Vagina (tissue), 2 donors: ENCODE measurements around the gene ZNF488. TPM values are rescaled to one million over a fixed set of nuclear protein-coding genes. Genes with fewer than 3 reads are reported as not detected.
A peak's percentile ranks its signal among the peaks of the same experiment; 100 is the strongest.

Experiments used
- DNase-seq, 2 donors: peaks; one replicate each; pipeline ENCODE4 v3.0.0-alpha.2; 2017; ENCODE audit errors: extremely low spot score in 2 of 2
- H3K27ac ChIP-seq: fragments of 200-600 bp; sonication (generic); one replicate; pipeline ENCODE4 v1.5.1; 2019
- H3K27me3 ChIP-seq: fragments of 200-600 bp; sonication (generic); one replicate; pipeline ENCODE4 v1.5.1; 2019
- H3K36me3 ChIP-seq, 2 donors: fragments of 200-600 bp; sonication (generic); one replicate each; pipeline ENCODE4 v1.5.1; 2017 to 2019
- H3K4me1 ChIP-seq: fragments of 200-600 bp; sonication (generic); one replicate; pipeline ENCODE4 v1.5.1; 2019
- H3K4me3 ChIP-seq, 2 donors: fragments of 200-600 bp; sonication (generic); 1 replicate in 1 of 2; 2 replicates in 1 of 2; pipeline ENCODE4 v1.5.1; 2016 to 2019
- H3K9me3 ChIP-seq: fragments of 200-600 bp; sonication (generic); one replicate; pipeline ENCODE4 v1.5.1; 2019
- CTCF ChIP-seq, 3 experiments: fragments of 450-650 bp in 2 of 3; fragments of 200-600 bp in 1 of 3; sonication (generic) in 1 of 3; IDR thresholded peaks; one replicate each; pipeline ENCODE4 v1.5.1; 2017 to 2019; ENCODE audit warnings: antibody characterized with exemption in 3 of 3, mild to moderate bottlenecking in 2 of 3, moderate library complexity in 2 of 3
- POLR2A ChIP-seq, 2 donors: fragments of 450-650 bp; IDR thresholded peaks; one replicate each; pipeline ENCODE4 v1.6.1; 2017; ENCODE audit warnings: antibody characterized with exemption in 2 of 2, mild to moderate bottlenecking in 2 of 2, moderate library complexity in 2 of 2
- POLR2AphosphoS5 ChIP-seq, 2 donors: sonication (generic); formaldehyde crosslinking; IDR thresholded peaks; one replicate each; pipeline ENCODE4 v1.9.0; 2017; ENCODE audit warnings: antibody characterized with exemption in 2 of 2, mild to moderate bottlenecking in 2 of 2, low read depth in 1 of 2; ENCODE audit not compliant: insufficient read depth in 1 of 2
- intact Hi-C: fragments of 100-400 bp; cut with DNase I; formaldehyde crosslinking; loops from one replicate; pipeline ENCODE4 v1.15.1; 2023
- total RNA-seq: library from RNA; depleted of rRNA; stranded (reverse); fragments of >200 nt; gene quantifications from one replicate; pipeline ENCODE4 v1.2.3, GENCODE V29; 2016

ZNF488 gene
- total RNA-seq, 1 donor from 2014 or later, result not detected

DNA sequence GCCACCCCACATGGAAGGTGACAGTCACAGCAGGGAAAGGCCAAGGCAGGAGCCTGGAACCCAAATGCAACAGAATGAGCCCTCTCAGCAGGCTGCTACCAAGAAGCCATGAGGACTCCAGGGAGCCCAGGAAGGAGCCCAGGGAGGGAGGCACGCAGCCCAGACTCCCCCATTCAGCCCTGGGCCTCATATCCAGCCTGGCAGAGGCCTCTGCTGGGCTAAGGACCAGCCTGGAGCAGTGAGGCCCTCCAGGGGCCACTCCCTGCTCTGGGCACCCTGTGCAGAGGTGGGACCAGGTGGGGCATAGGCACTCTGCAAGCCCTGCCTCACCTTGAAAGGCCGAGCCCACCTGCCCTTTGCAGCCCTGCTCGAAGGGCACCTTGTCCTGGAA lies 25.8 kb upstream of the ZNF488 start:
- Histone ChIP-seq H3K36me3 (no peaks in the 10 kb centered on the region), H3K4me1 (peaks cover 14% of the 10 kb centered on the region), H3K9me3 (no peaks in the 10 kb centered on the region), H3K27me3 (no peaks in the 10 kb centered on the region), H3K27ac (no peak overlapping the region), H3K4me3 (no peak overlapping the region)
- no peak for TF ChIP-seq POLR2AphosphoS5 (IDR thresholded peaks at IDR 0.05; ENCODE audit: insufficient read depth in 1 of 2, low read depth in 1 of 2)
- no peak for TF ChIP-seq CTCF (IDR thresholded peaks at IDR 0.05)
- TF ChIP-seq POLR2A (IDR thresholded peaks at IDR 0.05), result no peak
- peak; percentile 83 to 89 for DNase-seq
- intact Hi-C loops, result no loop called here

- Histone ChIP-seq H3K27me3 (no peaks in the 10 kb centered on the region), H3K36me3 (no peaks in the 10 kb centered on the region), H3K4me3 (no peak overlapping the region), H3K9me3 (no peaks in the 10 kb centered on the region), H3K4me1 (peaks cover 14% of the 10 kb centered on the region), H3K27ac (no peak overlapping the region)
- TF ChIP-seq POLR2AphosphoS5 (IDR thresholded peaks at IDR 0.05; ENCODE audit: insufficient read depth in 1 of 2, low read depth in 1 of 2), result no peak
- TF ChIP-seq CTCF (IDR thresholded peaks at IDR 0.05), result no peak
- TF ChIP-seq POLR2A (IDR thresholded peaks at IDR 0.05), result no peak
- peak; percentile 83 to 95 for DNase-seq
- intact Hi-C loops, result no loop called here
Observed at GRCh38 chr10:47409171-47409865, 25.2 kb upstream of the ZNF488 start.

GRCh38 chr10:47408606-47409005 lies 24.5 kb upstream of the ZNF488 start:
- no peaks in the 10 kb centered on the region for H3K36me3 ChIP-seq
- no peak for DNase-seq
- H3K27me3 ChIP-seq, result no peaks in the 10 kb centered on the region
- no peak overlapping the region for H3K27ac ChIP-seq
- intact Hi-C loops, result no loop called here
- H3K9me3 ChIP-seq, result no peaks in the 10 kb centered on the region
- no peak overlapping the region for H3K4me3 ChIP-seq
- peaks cover 19% of the 10 kb centered on the region for H3K4me1 ChIP-seq
- TF ChIP-seq POLR2AphosphoS5 (IDR thresholded peaks at IDR 0.05; ENCODE audit: insufficient read depth in 1 of 2, low read depth in 1 of 2) (no peak), POLR2A (IDR thresholded peaks at IDR 0.05) (no peak), CTCF (IDR thresholded peaks at IDR 0.05) (no peak)

- Histone ChIP-seq H3K9me3 (no peaks in the 10 kb centered on the region), H3K4me3 (no peak overlapping the region), H3K27ac (no peak overlapping the region), H3K36me3 (no peaks in the 10 kb centered on the region), H3K4me1 (peaks cover 30% of the 10 kb centered on the region), H3K27me3 (no peaks in the 10 kb centered on the region)
- intact Hi-C loops, result no loop called here
- DNase-seq, result peak; percentile 81 to 89
- TF ChIP-seq POLR2A (IDR thresholded peaks at IDR 0.05) (no peak), POLR2AphosphoS5 (IDR thresholded peaks at IDR 0.05; ENCODE audit: insufficient read depth in 1 of 2, low read depth in 1 of 2) (peak in 1 of 2 donors; percentile 66)
Observed at GRCh38 chr10:47406870-47407691, 23.0 kb upstream of the ZNF488 start.

GRCh38 chr10:47406548-47406869 lies 22.4 kb upstream of the ZNF488 start:
- peak; percentile 62 to 85 for DNase-seq
- TF ChIP-seq POLR2A (IDR thresholded peaks at IDR 0.05), result no peak
- TF ChIP-seq POLR2AphosphoS5 (IDR thresholded peaks at IDR 0.05; ENCODE audit: insufficient read depth in 1 of 2, low read depth in 1 of 2), result no peak
- no peak for TF ChIP-seq CTCF (IDR thresholded peaks at IDR 0.05)
- no peaks in the 10 kb centered on the region for H3K36me3 ChIP-seq
- H3K27me3 ChIP-seq, result no peaks in the 10 kb centered on the region
- no peak overlapping the region for H3K4me3 ChIP-seq
- no peak overlapping the region for H3K27ac ChIP-seq
- peaks cover 30% of the 10 kb centered on the region for H3K4me1 ChIP-seq
- intact Hi-C loops, result no loop called here
- no peaks in the 10 kb centered on the region for H3K9me3 ChIP-seq
